ENCODE data around the gene RUBCN. TPM values are rescaled to one million over a fixed set of nuclear protein-coding genes. Genes with fewer than 3 reads are reported as not detected.
"Not testable (repeated sequence)": the region's sequence is repeated elsewhere in the genome, so short reads cannot be mapped to it uniquely, and the experiment has no call there.

Gene RUBCN
- total RNA-seq, 2 experiments from 2014 or later = 27.3 to 27.7 TPM

- DNase-seq = peak; percentile 95
- Mint-ChIP-seq H3K4me1 (ENCODE audit: low read depth) (peaks cover 27% of the 10 kb centered on the region), H3K36me3 (ENCODE audit: low read depth) (peaks cover 29% of the 10 kb centered on the region), H3K27ac (peak overlapping the region; percentile 95), H3K4me3 (peak overlapping the region; percentile 68), H3K27me3 (no peaks in the 10 kb centered on the region), H3K9me3 (no peaks in the 10 kb centered on the region)
- CTCF ChIA-PET = interaction anchor here (0.7 to 1.8 kb wide), 5 partner anchors 9 to 194 kb away, joined by 3 to 5 read pairs (median 3); partner anchors contain the start of gene FYTTD1
- intact Hi-C loops (cut with micrococcal nuclease) = no loop called here
- POLR2A ChIA-PET = interaction anchor here (1.0 to 2.2 kb wide), 6 partner anchors 9 to 79 kb away, joined by 3 to 16 read pairs (median 4); partner anchors contain the start of genes LRCH3 and RUBCN
- no peak for TF ChIP-seq CTCF (IDR thresholded peaks at IDR 0.05)
- ATAC-seq = peak; percentile 99
Measured at GRCh38 chr3:197711973-197712707, 24.6 kb downstream of the RUBCN start.

- H3K9me3 Mint-ChIP-seq; ATAC-seq; intact Hi-C loops (cut with micrococcal nuclease); H3K27me3 Mint-ChIP-seq; DNase-seq; H3K4me3 Mint-ChIP-seq: not testable (repeated sequence)
- Mint-ChIP-seq H3K36me3 (ENCODE audit: low read depth) (peaks cover 24% of the 10 kb centered on the region), H3K27ac (peak overlapping the region; percentile 57), H3K4me1 (ENCODE audit: low read depth) (peaks cover 29% of the 10 kb centered on the region)
- CTCF ChIA-PET = interaction anchor here (0.6 to 1.6 kb wide), 3 partner anchors 40 to 1024 kb away, joined by 3 read pairs; no protein-coding TSS in a partner anchor
- POLR2A ChIA-PET = interaction anchor here (0.8 to 1.8 kb wide), 2 partner anchors 10 to 25 kb away, joined by 3 to 5 read pairs; no protein-coding TSS in a partner anchor
Measured at GRCh38 chr3:197710965-197711364, 25.7 kb downstream of the RUBCN start.

GRCh38 chr3:197709135-197709534 lies 27.6 kb downstream of the RUBCN start:
- TF ChIP-seq CTCF (IDR thresholded peaks at IDR 0.05) = no peak
- H3K27me3 Mint-ChIP-seq = no peaks in the 10 kb centered on the region
- ChIA-PET POLR2A (no interaction called here), CTCF (no interaction called here)
- H3K36me3 Mint-ChIP-seq (ENCODE audit: low read depth) = peaks cover 19% of the 10 kb centered on the region
- peaks cover 22% of the 10 kb centered on the region for H3K4me1 Mint-ChIP-seq (ENCODE audit: low read depth)
- intact Hi-C loops (cut with micrococcal nuclease) = no loop called here
- DNase-seq (no peak), ATAC-seq (no peak)
- no peak overlapping the region for H3K27ac Mint-ChIP-seq
- no peak overlapping the region for H3K4me3 Mint-ChIP-seq
- no peaks in the 10 kb centered on the region for H3K9me3 Mint-ChIP-seq

GRCh38 chr3:197706658-197707057 lies 30.0 kb downstream of the RUBCN start:
- ChIA-PET CTCF (no interaction called here), POLR2A (no interaction called here)
- no peak for ATAC-seq
- Mint-ChIP-seq H3K4me3 (no peak overlapping the region), H3K27me3 (no peaks in the 10 kb centered on the region), H3K9me3 (no peaks in the 10 kb centered on the region), H3K4me1 (ENCODE audit: low read depth) (peaks cover 5% of the 10 kb centered on the region), H3K36me3 (ENCODE audit: low read depth) (peaks cover 23% of the 10 kb centered on the region), H3K27ac (peak overlapping the region; percentile 50)
- no peak for DNase-seq
- intact Hi-C loops (cut with micrococcal nuclease) = no loop called here
- TF ChIP-seq CTCF (IDR thresholded peaks at IDR 0.05) = no peak

GRCh38 chr3:197701841-197702240 lies 34.9 kb downstream of the RUBCN start:
- TF ChIP-seq CTCF (IDR thresholded peaks at IDR 0.05) = no peak
- POLR2A ChIA-PET = no interaction called here
- Mint-ChIP-seq H3K4me1 (ENCODE audit: low read depth) (peaks cover 1% of the 10 kb centered on the region), H3K9me3 (no peaks in the 10 kb centered on the region), H3K36me3 (ENCODE audit: low read depth) (peaks cover 47% of the 10 kb centered on the region), H3K27me3 (no peaks in the 10 kb centered on the region), H3K4me3 (no peak overlapping the region), H3K27ac (no peak overlapping the region)
- intact Hi-C loops (cut with micrococcal nuclease) = no loop called here
- CTCF ChIA-PET = no interaction called here
- ATAC-seq = no peak
- no peak for DNase-seq

Data from activated CD8-positive, alpha-beta T cell treated with anti-CD3 and anti-CD28 coated beads for 36 hours (primary cell).